GM19099 (cell line): ENCODE data around the gene PDE4D.

Source experiments
- POLR2A ChIP-seq: IDR thresholded peaks from 3 replicates; pipeline ENCODE4 v1.6.1; 2011; ENCODE audit warnings: low read depth; ENCODE audit not compliant: insufficient read length; ENCODE audit errors: extremely low read depth

The PDE4D gene

GRCh38 chr5:59621477-59621876 is 272.0 kb downstream of the PDE4D start:
- no peak for TF ChIP-seq POLR2A

DNA sequence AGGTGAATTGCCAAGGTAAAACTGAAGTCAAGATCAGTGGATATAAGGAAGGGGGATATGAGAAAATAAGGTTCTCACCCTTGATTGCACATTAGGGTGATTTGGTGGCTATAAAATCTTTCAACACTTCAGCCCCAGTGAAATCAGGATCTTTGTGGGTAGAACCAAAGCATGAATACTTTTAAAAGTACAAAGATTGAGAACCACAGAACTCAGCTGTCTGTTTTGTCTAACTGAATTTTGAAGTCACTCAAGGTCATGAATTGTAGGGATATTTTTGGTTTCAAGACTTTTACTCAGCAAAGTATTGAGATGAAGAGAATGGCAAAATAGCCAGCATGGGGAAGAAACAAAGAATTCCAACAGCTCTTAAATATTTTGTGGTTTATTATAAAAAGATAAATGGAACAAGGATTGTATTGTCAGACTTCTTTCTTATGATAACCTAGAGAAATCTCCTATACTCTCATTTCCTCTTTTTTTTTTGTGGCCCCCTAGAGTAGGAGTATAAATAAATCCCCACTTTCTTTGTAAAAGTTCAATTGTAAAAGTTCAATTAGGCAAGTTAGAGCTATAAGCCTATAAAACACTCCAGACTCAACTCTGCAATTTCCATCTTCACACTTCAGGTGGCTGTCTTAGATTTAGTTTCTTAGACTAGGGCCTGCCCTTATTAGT is 272.9 kb downstream of the PDE4D start:
- no peak for TF ChIP-seq POLR2A

GRCh38 chr5:59618644-59619043 is 274.9 kb downstream of the PDE4D start:
- TF ChIP-seq POLR2A = no peak

- no peak for TF ChIP-seq POLR2A
Measured at GRCh38 chr5:59617186-59617771, 276.2 kb downstream of the PDE4D start.

DNA sequence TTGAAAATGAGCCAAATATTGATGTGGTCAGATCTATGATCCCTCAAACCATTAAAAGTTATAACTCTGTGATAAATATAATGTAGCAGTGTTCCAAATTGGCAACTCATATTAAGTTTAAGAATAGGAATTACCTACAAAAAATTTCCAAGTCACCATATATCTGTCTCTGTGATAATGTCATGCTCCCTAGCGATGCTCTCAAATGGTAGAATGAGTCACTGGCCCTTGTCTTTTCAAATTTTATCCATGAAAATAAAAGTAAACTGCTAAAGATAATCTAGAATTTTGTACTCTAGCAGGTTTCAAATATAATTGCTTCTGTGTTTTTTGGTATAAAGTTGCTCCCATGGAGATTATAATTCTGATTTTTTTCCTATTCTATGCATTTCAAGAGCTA is 277.1 kb downstream of the PDE4D start:
- no peak for TF ChIP-seq POLR2A

DNA sequence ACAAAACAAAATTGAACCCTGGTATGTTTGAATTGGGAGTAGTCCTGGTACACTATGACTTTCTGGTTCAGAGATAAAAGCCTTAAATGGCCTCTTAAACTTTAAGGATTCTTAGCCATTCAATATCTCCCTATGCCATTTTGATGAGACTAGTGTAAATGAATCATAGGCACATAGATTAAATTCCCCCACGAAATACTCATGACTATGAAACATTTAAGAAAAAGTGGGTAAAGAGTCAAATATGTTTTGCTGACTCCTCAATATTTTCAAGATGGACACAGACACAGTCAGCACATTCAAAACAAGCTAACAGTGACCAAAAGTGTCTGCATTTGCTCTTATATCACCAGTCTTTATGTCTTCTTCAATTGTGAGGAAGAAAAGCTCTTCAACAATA is 278.3 kb downstream of the PDE4D start:
- TF ChIP-seq POLR2A = no peak

GRCh38 chr5:59609501-59610265 is 283.8 kb downstream of the PDE4D start:
- no peak for TF ChIP-seq POLR2A

DNA sequence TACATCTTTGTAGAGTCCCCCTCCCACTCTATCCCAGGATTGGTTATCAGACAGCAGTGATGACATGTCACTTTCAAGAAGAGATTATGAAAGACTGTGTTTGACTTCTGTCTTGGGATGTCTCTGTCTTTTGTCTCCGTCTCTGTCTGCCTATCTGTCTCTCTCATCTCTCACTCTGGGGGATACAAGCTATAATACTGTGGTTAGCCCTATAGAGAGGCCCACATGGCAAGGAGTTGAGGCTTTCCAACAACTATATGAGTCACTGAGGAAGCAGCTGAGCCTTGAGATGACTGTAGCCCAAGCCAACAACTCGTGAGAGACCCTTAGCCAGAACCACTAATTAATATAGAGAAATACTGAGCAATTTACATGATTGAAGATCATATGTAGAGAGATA is 284.8 kb downstream of the PDE4D start:
- no peak for TF ChIP-seq POLR2A

DNA sequence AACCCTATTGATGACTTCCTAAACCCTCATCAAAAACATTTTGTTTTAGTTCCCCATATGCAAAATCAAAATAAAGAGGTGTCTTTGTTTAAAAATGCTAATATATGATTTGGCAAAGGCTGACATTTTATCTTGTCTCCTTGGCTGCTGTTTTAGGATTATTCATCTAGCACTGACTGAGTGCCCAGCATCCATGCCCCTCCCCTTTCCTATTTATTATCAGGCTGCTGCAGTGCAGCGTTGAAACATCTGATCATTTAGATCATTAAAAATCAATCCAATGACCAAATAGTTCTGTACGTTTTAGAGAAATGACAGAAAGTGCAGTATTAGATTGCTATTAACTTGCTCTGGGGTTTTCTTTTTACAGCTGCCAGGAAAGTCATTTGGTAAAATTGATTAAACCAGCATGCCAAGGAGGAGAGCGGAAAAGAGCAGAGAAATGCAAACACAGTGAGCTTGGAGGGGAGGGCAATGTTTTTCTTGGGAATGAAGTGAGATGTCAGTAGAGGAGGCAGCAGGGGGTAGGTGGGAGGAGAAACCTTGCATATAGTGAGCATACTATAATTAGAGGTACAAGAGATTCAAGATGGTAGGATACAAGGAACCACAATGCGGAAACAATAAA is 286.3 kb downstream of the PDE4D start:
- TF ChIP-seq POLR2A = no peak

- TF ChIP-seq POLR2A = no peak
Measured at GRCh38 chr5:59605915-59606314, 287.6 kb downstream of the PDE4D start.

GRCh38 chr5:59604111-59604510 is 289.4 kb downstream of the PDE4D start:
- no peak for TF ChIP-seq POLR2A

- TF ChIP-seq POLR2A = no peak
Measured at GRCh38 chr5:59600998-59601397, 292.5 kb downstream of the PDE4D start.

GRCh38 chr5:59600153-59600552 is 293.4 kb downstream of the PDE4D start:
- TF ChIP-seq POLR2A = no peak

- TF ChIP-seq POLR2A = no peak
Measured at GRCh38 chr5:59599729-59600128, 293.8 kb downstream of the PDE4D start.

DNA sequence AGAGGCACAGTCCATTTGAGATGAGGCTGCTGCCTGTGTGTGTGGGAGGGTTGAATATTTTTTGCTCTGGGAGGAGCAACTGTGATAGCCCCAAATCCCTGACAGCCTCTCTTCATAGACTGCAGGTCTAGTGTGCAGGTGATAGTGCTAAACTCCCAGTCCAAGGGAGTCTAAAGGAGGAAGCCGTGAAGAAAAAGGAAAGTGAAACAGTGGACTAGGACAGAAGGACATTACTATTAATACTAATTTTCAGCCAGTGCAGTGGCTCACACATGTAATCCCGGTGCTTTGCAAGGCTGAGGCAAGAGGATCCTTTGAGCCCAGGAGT is 295.0 kb downstream of the PDE4D start:
- no peak for TF ChIP-seq POLR2A
